GM23338 (cell line): ENCODE measurements around the gene SOX15. TPM values are rescaled to one million over a fixed set of nuclear protein-coding genes. Genes with fewer than 3 reads are reported as not detected.

Source experiments
- ATAC-seq: fragments of 200-7000 bp; cut with Tn5 transposase; 3 replicates; pipeline ENCODE4 v1.9.1; 2020
- DNase-seq: peaks from one replicate; pipeline ENCODE4 v3.0.0-alpha.2; 2015; ENCODE audit warnings: low spot score
- H2AFZ ChIP-seq: fragments of 200-600 bp; sonication (generic); 2 replicates; pipeline ENCODE4 v1.8.0; 2016; ENCODE audit warnings: antibody characterized with exemption, mild to moderate bottlenecking, moderate library complexity
- H3F3A ChIP-seq: fragments of 200-600 bp; sonication (generic); replicated peaks from 2 replicates; pipeline ENCODE4 v1.8.0; 2017; ENCODE audit warnings: antibody characterized with exemption, mixed run types, low read depth
- H3K27ac ChIP-seq: fragments of 200-600 bp; sonication (generic); 2 replicates; pipeline ENCODE4 v1.6.1; 2016; ENCODE audit warnings: low read depth
- H3K27me3 ChIP-seq: fragments of 200-600 bp; sonication (generic); 2 replicates; pipeline ENCODE4 v1.8.0; 2016; ENCODE audit warnings: mild to moderate bottlenecking, mixed run types, moderate library complexity; ENCODE audit not compliant: insufficient read depth
- H3K36me3 ChIP-seq: fragments of 200-600 bp; sonication (generic); 2 replicates; pipeline ENCODE4 v1.8.0; 2016; ENCODE audit warnings: mild to moderate bottlenecking; ENCODE audit not compliant: insufficient read depth
- H3K4me1 ChIP-seq: fragments of 200-600 bp; sonication (generic); 2 replicates; pipeline ENCODE4 v1.8.0; 2016; ENCODE audit warnings: mild to moderate bottlenecking, moderate library complexity; ENCODE audit not compliant: insufficient read depth
- H3K4me2 ChIP-seq: fragments of 200-600 bp; sonication (generic); 2 replicates; pipeline ENCODE4 v1.7.1; 2017; ENCODE audit warnings: mixed run types
- H3K4me3 ChIP-seq: fragments of 200-600 bp; sonication (generic); 2 replicates; pipeline ENCODE4 v1.6.1; 2016; ENCODE audit warnings: mixed run types
- H3K79me2 ChIP-seq: fragments of 200-600 bp; sonication (generic); replicated peaks from 2 replicates; pipeline ENCODE4 v1.8.0; 2017; ENCODE audit warnings: mild to moderate bottlenecking; ENCODE audit not compliant: insufficient read depth
- H3K9me2 ChIP-seq: fragments of 200-600 bp; sonication (generic); 2 replicates; pipeline ENCODE4 v1.8.0; 2017; ENCODE audit not compliant: insufficient read depth
- H4K20me1 ChIP-seq: fragments of 200-600 bp; sonication (generic); replicated peaks from 2 replicates; pipeline ENCODE4 v1.8.0; 2017; ENCODE audit warnings: mild to moderate bottlenecking; ENCODE audit not compliant: insufficient read depth
- H3K27ac Mint-ChIP-seq: 2 replicates; pipeline ENCODE4 v1.8.0; 2020; ENCODE audit warnings: inconsistent platforms, mild to moderate bottlenecking, moderate library complexity, mixed read lengths
- H3K27me3 Mint-ChIP-seq: 3 replicates; pipeline ENCODE4 v1.8.0; 2022; ENCODE audit warnings: low read depth, mild to moderate bottlenecking, moderate library complexity, mixed read lengths, inconsistent platforms; ENCODE audit not compliant: insufficient read depth, poor library complexity
- H3K36me3 Mint-ChIP-seq: 3 replicates; pipeline ENCODE4 v1.8.0; 2021; ENCODE audit warnings: low read depth, mild to moderate bottlenecking, inconsistent platforms, moderate library complexity, mixed read lengths
- H3K4me1 Mint-ChIP-seq: 3 replicates; pipeline ENCODE4 v1.8.0; 2020; ENCODE audit warnings: mild to moderate bottlenecking, inconsistent platforms, mixed read lengths
- H3K4me3 Mint-ChIP-seq: 3 replicates; pipeline ENCODE4 v1.8.0; 2021; ENCODE audit warnings: moderate library complexity, mild to moderate bottlenecking, inconsistent platforms, mixed read lengths
- H3K9me3 Mint-ChIP-seq: 3 replicates; pipeline ENCODE4 v1.8.0; 2020; ENCODE audit warnings: moderate library complexity, mild to moderate bottlenecking, inconsistent platforms, mixed read lengths
- CREB1 ChIP-seq: fragments of 250-450 bp; sonication (Bioruptor Pico); IDR thresholded peaks from 2 replicates; pipeline ENCODE4 v1.5.0; 2020; ENCODE audit warnings: low read depth, mild to moderate bottlenecking, moderate library complexity
- CTCF ChIP-seq, 2 experiments: fragments of 200-600 bp in 1 of 2; sonication (generic) in 1 of 2; conservative IDR thresholded peaks; 2 replicates each; pipeline versions ENCODE4 v1.5.1 to v1.6.1; 2016 to 2017; ENCODE audit warnings: antibody characterized with exemption in 2 of 2, low read depth in 2 of 2, mild to moderate bottlenecking in 2 of 2, moderate library complexity in 1 of 2
- EZH2 ChIP-seq: fragments of 200-600 bp; sonication (generic); IDR thresholded peaks from one replicate; pipeline ENCODE4 v1.8.0; 2017; ENCODE audit warnings: antibody characterized with exemption, mild to moderate bottlenecking, low read depth; ENCODE audit not compliant: unreplicated experiment
- JUNB ChIP-seq: IDR thresholded peaks from one replicate; pipeline ENCODE4 v1.6.1; 2016; ENCODE audit warnings: antibody characterized with exemption; ENCODE audit not compliant: unreplicated experiment
- NANOG ChIP-seq: IDR thresholded peaks from 2 replicates; pipeline ENCODE4 v1.6.1; 2016; ENCODE audit warnings: antibody characterized with exemption, borderline replicate concordance
- REST ChIP-seq: IDR thresholded peaks from one replicate; pipeline ENCODE4 v1.6.1; 2018; ENCODE audit warnings: antibody characterized with exemption; ENCODE audit not compliant: unreplicated experiment
- STAT1 ChIP-seq: IDR thresholded peaks from one replicate; pipeline ENCODE4 v1.6.1; 2016; ENCODE audit warnings: antibody characterized with exemption; ENCODE audit not compliant: unreplicated experiment
- ZNF331 ChIP-seq: fragments of 250-450 bp; sonication (Bioruptor Pico); IDR thresholded peaks from 2 replicates; pipeline ENCODE4 v1.5.0; 2020; ENCODE audit warnings: low read depth, mild to moderate bottlenecking, moderate library complexity
- ZNF462 ChIP-seq: fragments of 250-450 bp; sonication (Bioruptor Pico); IDR thresholded peaks from 2 replicates; pipeline ENCODE4 v1.5.0; 2020; ENCODE audit warnings: mild to moderate bottlenecking, moderate library complexity
- polyA plus RNA-seq: library from polyadenylated mRNA; unstranded; fragments of >200 nt; fragmentation: Nextera tagmentation; extraction: Ambion mirVana; gene quantifications from 2 replicates; pipeline ENCODE4 v1.2.1, GENCODE V29; 2016
- total RNA-seq: library from RNA; depleted of rRNA; stranded (reverse); fragments of >200 nt; shearing (Covaris generic); gene quantifications from 2 replicates; pipeline ENCODE4 v1.2.3, GENCODE V29; 2014

Gene SOX15
- total and polyA plus RNA-seq, 2 experiments from 2014 or later, result 29.9 to 43.0 TPM

GRCh38 chr17:7580604-7581575 lies 9.0 kb downstream of the SOX15 start:
- DNase-seq (peak; percentile 11), ATAC-seq (no peak)
- no peak overlapping the region for H3K4me3 ChIP-seq
- H3K27me3 ChIP-seq, result no peaks in the 10 kb centered on the region
- peaks cover 18% of the 10 kb centered on the region for H4K20me1 ChIP-seq
- Mint-ChIP-seq H3K27me3 (peaks cover 57% of the 10 kb centered on the region), H3K4me3 (peak overlapping the region; percentile 26; the same call in 2 of the 3 replicates), H3K27ac (peak overlapping the region; percentile 78), H3K36me3 (peaks cover 73% of the 10 kb centered on the region), H3K4me1 (peaks cover 65% of the 10 kb centered on the region), H3K9me3 (peaks cover 5% of the 10 kb centered on the region; the same call in 2 of the 3 replicates)
- no peak overlapping the region for H3K4me2 ChIP-seq
- TF ChIP-seq CREB1 (no peak), EZH2 (no peak), REST (no peak), NANOG (no peak), STAT1 (no peak), ZNF331 (CRISPR knock-in tag) (no peak), JUNB (no peak), CTCF (conservative IDR thresholded peaks at IDR 0.05; ENCODE audit: low read depth in 2 of 2) (no peak), ZNF462 (CRISPR knock-in tag) (no peak)
- H3K36me3 ChIP-seq, result peaks cover 26% of the 10 kb centered on the region
- no peaks in the 10 kb centered on the region; the same call in 1 of the 2 replicates for H3K9me2 ChIP-seq
- H3K27ac ChIP-seq, result no peak overlapping the region
- peaks cover 46% of the 10 kb centered on the region for H3K79me2 ChIP-seq
- H3K4me1 ChIP-seq, result peaks cover 31% of the 10 kb centered on the region
- peaks cover 62% of the 10 kb centered on the region for H3F3A ChIP-seq
- no peak overlapping the region for H2AFZ ChIP-seq
